NCI-H2107 (cell line): Measurements from ENCODE around the gene RASGRP2.
"Not testable (repeated sequence)": the region's sequence is repeated elsewhere in the genome, so short reads cannot be mapped to it uniquely, and the experiment has no call there.

Experiments
- DNase-seq: peaks from one replicate; lab custom pipeline; 2025; lab: John Stamatoyannopoulos, UW

Gene RASGRP2

DNA sequence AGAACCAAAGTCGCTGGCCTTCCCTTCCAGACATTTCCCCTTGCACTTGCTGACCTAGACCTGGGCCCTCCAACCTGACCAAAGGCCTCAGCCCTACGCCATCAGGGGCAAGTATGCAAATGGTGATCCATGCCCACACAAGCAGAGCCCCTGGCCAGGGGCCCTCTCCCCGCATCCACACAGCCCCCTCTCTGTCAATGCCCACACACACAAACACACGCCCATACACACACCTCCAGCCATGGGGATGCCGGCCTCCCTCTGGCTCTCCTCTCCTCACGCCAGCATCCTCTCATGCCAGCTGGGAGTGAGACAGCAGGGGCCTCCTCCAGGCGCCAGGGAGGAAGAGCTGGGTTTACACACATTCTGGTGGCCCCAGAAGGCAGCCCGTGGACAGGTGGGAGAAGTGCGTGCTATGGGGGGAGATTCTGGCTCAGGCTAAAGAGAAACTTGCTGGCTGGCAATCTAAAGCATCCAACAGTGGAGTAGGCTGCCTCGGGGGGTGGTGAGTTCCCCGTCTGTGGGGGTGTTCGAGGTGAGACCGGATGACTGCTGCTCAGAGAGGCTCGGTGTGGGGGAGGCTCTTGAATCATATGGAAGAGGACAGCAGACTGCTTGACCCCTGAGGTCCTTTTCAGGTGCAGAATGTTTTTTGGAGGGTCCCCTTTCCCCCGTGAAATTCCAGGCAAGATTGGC, 25.7 kb downstream of the RASGRP2 start:
- no peak for DNase-seq

DNA sequence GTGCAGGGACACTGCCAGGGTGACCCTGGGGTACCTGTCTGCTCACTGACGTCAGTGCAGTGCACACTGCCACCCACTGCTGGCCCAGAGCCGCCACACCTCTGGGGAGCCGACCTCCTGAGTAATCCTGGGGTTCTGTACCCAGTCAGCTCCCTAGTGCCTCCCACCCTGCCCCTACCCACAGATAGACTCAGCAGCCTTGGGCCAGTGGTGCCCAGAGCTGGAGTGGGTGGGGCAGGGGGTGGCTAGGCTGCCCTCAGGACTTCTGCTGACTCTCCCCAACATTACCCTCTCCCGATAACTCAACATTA, 26.7 kb downstream of the RASGRP2 start:
- no peak for DNase-seq

DNA sequence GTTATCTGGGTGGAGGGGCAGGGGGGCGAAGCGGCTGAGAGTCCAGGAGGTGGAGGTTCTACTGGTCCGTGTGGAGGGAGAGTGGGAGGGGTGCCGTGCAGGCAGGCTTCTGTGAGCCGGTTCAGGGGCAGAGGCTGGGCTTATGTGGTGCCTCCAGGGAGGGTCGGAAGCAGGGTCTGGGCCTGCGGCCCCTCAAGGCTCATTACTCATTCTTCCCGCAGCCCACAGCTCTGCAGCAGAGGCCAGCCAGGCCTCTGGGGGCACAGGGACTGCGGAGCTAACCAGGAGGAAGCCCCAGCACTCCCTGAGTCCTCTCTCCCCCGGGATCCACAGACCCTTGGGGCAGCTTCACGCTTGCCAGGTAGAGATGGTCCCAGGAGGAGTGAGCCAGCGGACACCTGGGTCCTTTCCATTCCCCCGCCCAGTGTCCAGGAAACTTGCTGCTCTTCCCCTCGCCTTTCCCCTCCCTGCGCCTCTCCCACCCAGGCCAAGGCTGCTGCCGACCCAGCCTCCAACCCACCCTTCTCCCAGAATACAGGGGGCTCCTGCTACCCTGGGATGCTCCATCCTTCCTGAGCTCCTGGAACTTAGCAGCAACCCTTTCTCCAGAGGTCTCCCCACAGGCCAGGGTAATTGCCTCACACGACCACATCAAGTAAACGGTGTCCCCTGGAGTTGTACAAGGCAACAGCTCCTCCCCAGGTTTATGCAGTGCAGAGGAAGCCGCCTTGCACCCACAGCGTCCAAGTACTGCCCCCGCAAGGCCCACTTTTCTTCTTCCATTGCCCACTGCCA, 27.3 kb downstream of the RASGRP2 start:
- no peak for DNase-seq

DNA sequence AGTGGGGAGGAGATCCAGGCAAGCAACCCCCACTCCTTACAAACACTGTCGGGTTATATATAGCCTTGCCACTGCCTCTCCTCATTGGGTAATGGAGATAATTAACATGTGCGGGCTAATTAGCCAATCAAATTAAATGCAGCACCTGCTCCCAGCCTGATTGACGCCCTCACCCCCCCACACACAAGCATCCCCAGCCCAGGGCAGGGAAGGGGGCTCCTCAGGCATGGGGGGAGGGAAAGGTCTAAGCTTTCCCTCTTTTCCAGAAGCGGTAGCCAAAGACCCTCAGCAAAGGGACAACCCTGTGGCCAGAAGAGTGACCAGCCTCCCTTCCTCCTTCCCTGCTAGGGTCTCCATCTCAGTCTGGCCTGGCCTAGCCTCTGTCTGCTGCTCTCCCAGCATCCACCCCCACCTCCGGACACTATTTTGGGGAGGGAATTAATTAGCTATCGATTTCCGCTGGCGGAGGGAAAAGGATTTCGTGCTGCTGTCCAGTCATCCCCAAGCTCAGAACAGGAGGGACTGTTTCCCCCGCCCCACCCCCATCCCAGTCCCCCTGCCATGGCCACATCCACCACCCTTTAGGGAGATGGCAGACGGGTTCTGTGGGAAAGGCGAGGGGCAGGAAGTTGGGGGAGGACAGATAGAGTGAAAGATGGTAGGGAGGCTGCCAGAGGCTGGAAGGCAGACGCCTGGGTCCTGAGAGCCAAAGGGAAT, 28.0 kb downstream of the RASGRP2 start:
- no peak for DNase-seq

DNA sequence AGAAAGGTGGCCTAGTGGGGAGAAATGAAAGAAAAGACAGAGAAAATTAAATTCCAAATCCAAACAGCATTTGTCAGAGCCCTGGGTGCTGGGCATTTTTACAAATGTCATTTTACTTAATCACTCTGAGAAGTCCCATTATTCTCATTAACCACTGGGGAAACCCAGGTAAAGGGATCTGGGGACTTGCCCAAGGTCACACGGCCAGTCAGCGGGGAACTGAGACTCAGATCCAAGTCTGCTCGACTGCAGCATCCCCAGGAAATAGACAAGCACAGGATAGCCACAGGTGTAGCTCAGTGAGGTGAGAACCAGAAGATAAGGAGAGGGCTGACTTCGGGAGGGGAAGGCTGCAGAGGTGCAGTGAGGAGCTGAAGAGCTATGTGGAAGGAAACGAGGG, 28.8 kb downstream of the RASGRP2 start:
- no peak for DNase-seq

DNA sequence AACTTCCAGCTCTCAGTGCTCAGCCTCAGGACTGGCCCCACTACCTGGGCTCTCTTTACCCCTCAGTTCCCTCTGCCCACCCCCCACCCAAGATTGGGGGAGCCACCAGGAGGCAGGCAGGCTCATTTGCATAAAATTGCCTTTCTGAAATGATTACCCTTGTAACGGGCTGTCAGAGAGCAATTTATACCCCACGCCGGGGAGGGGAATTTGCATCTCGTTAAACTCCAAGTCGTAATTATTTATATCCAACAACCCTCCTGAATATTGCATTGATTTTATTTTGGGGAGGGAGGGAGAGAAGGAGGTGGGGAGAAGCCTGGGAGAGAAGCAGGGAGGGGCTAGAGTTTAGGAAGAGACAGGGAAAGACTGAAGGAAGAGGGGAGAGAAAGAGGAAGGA, 29.3 kb downstream of the RASGRP2 start:
- no peak for DNase-seq

DNA sequence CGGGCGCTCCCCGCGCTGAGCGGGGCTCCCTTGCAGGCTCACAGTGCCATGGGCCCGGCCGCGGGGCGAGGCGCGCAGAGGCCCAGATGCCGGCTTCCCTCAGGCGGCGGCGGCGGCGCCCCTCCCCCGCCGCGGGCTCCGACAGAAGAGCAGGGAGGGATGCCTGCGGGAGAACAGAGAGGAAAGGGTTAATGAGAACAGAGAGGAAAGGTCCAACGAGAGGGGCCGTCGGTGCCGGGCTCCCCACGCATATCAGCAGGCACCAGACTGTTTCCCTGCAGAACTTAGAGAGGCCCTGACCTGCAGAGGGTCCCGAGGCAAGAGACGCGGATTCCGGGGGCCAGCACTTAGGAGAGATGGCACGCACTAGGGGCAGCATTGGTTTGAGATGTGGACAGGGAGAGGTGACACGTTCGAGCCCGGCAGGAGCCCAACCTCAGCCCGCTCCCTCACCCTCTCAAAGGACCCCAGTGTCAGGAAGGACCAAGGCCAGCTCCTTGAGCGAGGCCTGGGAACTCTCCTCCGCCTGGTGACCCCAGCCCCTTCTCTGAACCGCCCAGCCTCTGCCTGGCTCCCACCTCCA, 30.1 kb downstream of the RASGRP2 start:
- DNase-seq: no peak

DNA sequence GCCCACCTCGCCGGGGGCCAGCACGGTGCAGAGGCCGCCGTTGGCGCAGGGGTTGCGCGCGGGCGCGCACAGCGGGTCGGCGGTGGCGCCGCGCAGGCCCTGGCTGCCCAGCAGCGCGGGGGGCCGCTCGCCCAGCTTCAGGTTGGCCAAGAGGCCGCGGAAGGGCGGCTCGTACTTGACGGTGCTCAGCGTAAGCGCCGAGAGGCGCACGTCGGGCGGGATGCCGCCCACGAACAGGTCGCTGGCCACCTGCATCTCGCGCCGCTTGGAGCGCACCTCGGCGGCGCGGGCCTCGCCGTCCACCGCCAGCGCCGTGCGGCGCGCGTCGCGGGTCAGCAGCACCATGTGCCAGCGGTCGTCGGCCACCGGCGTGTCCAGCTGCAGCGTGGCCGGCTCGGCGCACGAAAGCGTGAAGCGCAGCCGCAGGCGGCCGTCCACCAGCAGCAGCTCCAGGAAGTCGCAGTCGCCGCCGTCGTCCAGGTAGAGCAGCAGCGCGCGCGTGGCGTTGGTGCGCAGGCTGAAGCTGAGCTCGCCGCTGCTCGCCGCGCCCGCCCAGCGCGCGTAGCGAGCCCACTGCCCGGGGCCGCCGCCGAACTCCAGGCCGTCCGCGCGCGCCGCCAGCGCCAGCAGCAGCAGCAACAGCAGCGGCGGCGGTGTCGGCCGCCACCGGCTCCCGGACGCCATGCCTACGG, 30.8 kb downstream of the RASGRP2 start:
- peak; percentile 31 for DNase-seq

DNA sequence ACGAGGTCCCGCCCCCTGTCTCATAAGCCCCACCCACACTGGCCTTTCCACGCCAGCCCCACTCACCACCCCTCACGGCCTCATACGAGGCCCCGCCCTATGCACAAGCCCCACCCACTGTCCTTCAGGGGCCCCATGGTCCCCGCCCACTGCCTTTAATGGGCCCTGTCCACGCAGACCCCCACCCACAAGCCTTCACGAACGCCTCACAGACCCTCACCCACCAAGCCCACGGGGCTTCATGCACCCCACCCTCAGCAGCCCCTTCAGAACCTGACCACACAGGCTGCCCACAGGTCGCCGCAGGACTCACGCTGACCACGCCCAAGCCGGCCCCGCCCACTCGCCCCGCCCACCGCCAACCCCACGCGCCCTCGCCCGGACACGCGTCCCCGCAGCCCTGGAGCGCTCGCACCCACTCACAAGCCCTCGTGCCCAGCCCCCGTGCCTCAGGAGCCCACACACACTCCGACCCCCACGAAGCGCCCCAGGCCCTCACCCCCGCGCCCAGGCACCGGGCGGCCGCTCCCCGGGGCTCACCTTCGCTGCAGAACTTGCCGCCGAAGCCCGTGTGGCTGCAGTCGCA, 31.4 kb downstream of the RASGRP2 start:
- no peak for DNase-seq

DNA sequence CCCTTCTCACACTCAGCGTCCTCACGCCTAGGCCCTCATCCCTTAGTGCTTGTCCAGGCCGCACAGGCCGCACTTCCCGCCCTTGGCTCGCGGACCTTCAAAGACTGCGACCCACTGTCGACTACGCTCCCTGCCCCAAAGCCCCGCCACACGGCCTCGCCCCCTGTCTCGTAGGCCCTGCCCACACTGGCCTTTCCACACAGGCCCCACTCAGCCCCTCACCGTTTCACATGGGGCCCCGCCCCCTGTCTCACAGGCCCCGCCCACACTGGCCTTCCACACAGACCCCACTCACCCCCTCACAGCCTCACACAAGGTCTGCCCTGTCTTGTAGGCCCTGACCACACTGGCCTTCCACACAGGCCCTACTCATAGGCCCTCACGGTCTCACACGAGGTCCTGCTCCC, 32.0 kb downstream of the RASGRP2 start:
- no peak for DNase-seq

DNA sequence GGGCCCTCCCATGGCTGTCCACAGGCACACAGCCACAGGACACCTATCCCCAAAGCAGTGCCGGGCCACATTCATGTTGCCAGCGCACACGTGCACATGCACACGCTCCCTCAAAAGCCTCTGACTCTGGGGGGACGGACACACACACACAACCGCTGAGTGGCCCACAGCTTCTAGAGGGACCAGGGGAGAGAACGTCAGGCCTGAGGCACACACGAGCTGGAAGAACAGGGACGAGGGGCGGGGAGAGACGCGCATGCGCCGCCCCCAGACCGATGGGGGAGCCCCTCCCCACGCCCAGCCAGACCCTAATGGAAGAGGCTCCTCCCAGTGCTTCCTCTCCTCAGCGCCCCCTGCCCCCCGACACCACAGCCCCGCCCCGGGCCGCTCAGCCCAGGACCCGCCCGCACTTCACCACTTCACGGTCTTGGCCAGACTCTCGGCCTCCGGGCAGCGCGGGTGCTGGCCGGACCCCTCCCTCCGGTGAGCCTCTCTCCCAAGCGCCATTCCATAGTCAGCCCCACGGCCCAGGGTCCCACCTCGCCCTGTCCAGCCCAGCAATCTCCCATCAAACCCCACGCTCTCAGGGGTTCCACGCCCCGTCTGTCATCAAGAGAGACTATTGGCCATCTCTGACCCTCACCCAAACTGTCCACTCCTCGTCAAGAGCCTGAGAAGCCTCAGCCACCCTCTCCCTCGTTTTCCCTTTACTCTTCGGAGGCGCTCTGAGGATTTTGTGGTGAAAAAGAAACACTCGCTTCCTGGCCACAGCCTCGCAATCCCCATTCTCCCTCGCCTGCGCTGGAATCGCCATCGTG, 32.6 kb downstream of the RASGRP2 start:
- DNase-seq: no peak

DNA sequence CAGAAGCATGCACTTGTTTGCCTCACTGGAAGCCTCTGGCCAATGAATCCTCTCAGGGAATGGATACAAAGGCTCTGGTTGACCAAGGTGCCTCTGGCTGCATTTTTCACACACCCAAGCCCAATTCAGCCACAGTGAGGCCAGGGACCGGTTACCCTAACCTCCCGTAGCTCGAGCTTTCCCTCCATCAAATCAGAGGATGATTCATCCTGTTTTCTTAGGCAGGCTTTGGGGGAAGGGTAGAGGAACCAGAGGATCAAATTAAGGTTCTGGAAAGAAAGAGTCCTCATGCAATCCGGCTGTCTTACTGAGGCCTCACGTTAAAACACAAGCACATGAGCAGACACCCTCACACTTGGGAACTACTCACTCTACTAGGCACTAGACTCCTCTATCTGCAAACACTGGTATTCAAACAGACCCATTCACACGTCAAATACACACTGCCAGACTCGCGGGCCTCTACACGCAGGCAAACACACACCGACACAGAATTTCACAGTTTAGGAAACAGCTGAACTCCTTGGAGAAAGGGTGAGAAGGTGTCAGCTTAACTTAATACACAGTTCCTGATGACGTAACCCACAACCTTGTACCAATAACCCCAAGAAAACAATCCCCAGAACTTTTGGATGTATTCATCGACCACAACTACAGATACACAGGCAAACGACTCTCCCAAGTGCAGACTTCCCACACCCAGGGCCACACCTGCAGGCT, 33.4 kb downstream of the RASGRP2 start:
- DNase-seq: no peak

DNA sequence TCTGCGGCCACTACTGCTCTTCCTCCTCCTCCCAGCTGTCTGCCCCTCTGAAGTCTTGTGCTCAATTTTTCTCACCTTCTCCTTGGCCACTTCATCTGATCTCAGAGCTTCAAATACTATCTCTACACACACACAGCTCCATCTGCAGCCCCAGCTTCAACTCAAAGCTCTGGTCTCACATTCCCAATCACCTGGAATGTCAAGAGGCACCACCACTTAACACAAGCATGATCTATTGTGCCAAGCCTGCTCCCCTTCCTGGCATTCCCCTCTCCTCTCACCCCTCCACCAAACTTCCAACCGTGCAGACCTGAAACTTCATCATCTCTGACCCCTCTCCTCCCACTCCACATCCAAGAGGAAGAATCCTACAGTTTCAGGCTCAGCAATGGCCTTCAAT, 38.4 kb downstream of the RASGRP2 start:
- DNase-seq: no peak

DNA sequence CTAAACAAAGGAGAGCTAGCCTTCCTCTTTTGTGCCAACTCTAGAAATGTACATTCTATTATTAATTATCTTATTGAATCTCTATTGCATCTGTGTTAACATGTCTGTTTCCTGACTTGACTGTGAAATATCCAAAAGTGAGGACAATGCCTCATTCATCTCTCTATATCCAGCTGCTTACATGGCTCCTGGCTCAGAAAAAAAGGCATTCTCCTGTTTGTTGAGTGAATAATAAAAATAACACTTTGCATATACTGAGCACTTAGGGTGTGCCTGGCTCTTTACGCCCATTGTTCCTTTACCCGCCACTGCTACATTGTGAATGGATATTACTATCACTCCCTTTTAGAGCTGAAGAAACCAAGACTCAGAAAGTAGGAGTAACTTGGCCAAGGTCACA, 40.9 kb downstream of the RASGRP2 start:
- DNase-seq: no peak

DNA sequence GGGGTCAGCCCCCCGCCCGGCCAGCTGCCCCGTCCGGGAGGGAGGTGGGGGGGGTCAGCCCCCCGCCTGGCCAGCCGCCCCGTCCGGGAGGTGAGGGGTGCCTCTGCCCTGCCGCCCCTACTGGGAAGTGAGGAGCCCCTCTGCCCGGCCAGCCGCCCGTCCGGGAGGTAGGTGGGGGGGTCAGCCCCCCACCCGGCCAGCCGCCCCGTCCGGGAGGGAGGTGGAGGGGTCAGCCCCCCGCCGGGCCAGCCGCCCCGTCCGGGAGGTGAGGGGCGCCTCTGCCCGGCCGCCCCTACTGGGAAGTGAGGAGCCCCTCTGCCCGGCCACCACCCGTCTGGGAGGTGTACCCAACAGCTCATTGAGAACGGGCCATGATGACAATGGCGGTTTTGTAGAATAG, 42.0 kb downstream of the RASGRP2 start:
- not testable (repeated sequence) for DNase-seq

DNA sequence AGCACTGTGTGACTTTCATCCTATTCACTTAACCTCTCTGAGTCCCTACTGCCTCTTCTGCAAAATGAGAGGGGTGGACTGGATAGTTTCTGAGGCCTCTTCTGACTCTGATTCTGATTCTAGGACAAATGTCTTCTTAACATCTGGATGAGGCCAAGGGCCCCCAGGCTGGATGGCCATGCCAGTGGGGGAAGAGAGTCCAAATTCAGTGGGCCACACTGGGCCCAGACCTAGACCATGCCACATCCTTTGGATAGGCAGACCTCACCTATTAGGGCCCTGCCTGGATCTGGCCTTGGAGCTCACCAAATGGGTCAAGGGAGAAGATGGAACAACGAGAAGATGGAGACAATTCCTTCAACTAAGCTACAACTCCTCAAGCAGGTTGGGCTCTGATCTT, 45.5 kb downstream of the RASGRP2 start:
- no peak for DNase-seq

DNA sequence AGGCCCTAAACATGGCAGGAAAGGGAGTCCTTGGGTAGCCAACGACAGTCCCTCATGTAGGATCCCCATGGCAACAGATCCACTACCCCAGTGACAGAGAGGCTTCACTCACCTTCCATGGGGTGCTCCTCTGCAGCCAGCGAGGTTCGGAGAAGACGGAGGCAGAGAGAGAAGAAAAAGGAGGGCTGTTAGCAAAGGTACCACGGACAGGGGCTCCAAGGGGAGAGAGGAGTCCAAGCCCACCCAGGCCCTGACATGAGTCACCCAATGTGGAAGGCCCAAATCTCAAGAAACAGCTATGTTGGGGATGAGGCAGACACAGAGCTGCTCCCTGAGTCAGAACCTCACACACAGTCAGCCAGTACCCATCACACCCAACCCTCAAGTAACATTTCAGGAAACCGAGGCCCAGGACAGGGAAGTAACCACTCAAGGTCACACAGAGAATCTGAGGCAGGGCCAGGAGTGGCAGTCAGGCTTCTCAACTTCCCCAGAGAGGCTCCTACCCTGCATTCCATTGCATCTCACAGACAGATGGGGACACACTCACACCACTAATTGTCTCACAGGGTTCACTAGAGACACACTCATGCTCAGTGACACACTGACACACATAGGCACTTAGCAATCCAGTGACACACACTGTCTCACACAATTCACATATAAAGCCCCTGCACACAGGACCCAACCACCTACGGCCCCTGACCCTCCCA, 46.1 kb downstream of the RASGRP2 start:
- DNase-seq: no peak

DNA sequence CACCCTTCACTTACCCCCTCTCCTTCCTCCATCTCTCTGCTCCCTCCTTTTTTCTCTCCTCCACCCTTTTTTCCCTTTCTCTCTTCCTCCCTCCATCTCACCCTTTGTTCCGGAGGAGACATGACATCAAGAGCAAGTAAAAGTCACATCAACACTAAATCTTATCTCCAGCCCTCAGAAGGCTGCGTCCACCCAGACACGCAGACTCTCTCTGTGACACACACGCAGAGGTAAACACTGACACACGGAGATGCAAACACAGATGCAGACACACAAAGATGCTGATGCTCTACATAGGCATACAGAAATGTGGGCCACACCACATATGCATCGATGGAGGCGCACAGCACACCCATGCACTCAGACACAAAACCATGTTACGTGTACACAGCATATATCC, 47.9 kb downstream of the RASGRP2 start:
- DNase-seq: no peak

DNA sequence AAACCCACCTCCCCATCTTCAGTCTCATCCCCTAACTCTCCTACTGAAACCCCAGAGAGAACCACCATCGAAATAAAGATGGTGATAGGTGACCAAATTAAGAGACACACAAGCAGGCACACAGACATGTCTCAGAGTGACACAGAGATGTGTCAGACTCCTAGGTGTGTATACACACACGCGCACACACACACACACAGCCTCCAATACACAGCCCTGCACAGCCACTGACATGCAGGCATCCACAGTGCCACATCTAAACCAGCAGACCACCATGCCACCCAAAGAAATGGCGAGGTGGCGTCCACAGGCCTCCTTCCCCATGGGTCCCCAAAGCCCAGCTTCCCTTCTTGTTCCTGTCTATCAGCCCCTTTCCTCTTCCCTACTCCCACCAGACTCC, 48.4 kb downstream of the RASGRP2 start:
- DNase-seq: no peak
